CD4-positive, alpha-beta T cell (primary cell): Measurements from ENCODE around the gene PCSK2. TPM values are rescaled to one million over a fixed set of nuclear protein-coding genes. Genes with fewer than 3 reads are reported as not detected.

Experiments
- ATAC-seq: fragments of 200-7000 bp; cut with Tn5 transposase; one replicate; pipeline ENCODE4 v1.10.0; 2022; ENCODE audit warnings: mild to moderate bottlenecking; ENCODE audit not compliant: poor library complexity
- CTCF ChIA-PET: fragments of 350-600 bp; sonication (Branson Sonifier 250); formaldehyde crosslinking; loops from one replicate; lab custom pipeline; 2021; ENCODE audit warnings: antibody characterized with exemption, inconsistent platforms; lab: Charles Lee
- POLR2A ChIA-PET: fragments of 350-600 bp; sonication (Branson Sonifier 250); formaldehyde crosslinking; loops from one replicate; lab custom pipeline; 2021; ENCODE audit warnings: antibody characterized with exemption, inconsistent platforms; lab: Charles Lee
- DNase-seq, 14 experiments: peaks; one replicate each; pipeline ENCODE4 v3.0.0-alpha.2; 2013 to 2020; ENCODE audit warnings: mixed read lengths in 2 of 14
- H3K27ac ChIP-seq, 2 donors: one replicate each; pipeline versions ENCODE4 v1.5.1 to v1.7.0; 2013; ENCODE audit warnings: low read length in 2 of 2, low read depth in 1 of 2, mild to moderate bottlenecking in 1 of 2
- H3K27me3 ChIP-seq, 2 experiments: 1 replicate in 1 of 2; 2 replicates in 1 of 2; pipeline versions ENCODE4 v1.6.1 to v1.7.0; 2013; ENCODE audit warnings: low read length in 2 of 2, control low read depth in 1 of 2, mild to moderate bottlenecking in 1 of 2, moderate library complexity in 1 of 2; ENCODE audit not compliant: insufficient read depth in 2 of 2, control insufficient read depth in 1 of 2
- H3K36me3 ChIP-seq: one replicate; pipeline ENCODE4 v1.6.1; 2013; ENCODE audit warnings: low read length, control low read depth; ENCODE audit not compliant: insufficient read depth
- H3K4me1 ChIP-seq: one replicate; pipeline ENCODE4 v1.6.1; 2013; ENCODE audit warnings: low read length, control low read depth; ENCODE audit not compliant: insufficient read depth
- H3K4me3 ChIP-seq: one replicate; pipeline ENCODE4 v1.5.1; 2013; ENCODE audit warnings: mild to moderate bottlenecking, low read length, moderate library complexity
- H3K9me3 ChIP-seq, 2 experiments: 1 replicate in 1 of 2; 2 replicates in 1 of 2; pipeline versions ENCODE4 v1.6.1 to v1.7.0; 2013; ENCODE audit warnings: low read length in 2 of 2, mild to moderate bottlenecking in 2 of 2, control low read depth in 1 of 2, moderate library complexity in 1 of 2; ENCODE audit not compliant: control insufficient read depth in 1 of 2, insufficient read depth in 1 of 2
- H3K27ac Mint-ChIP-seq: one replicate; pipeline ENCODE4 v1.8.0; 2020; ENCODE audit warnings: mixed read lengths
- H3K27me3 Mint-ChIP-seq: one replicate; pipeline ENCODE4 v1.8.0; 2021; ENCODE audit warnings: mixed read lengths
- H3K36me3 Mint-ChIP-seq: one replicate; pipeline ENCODE4 v1.8.0; 2021; ENCODE audit warnings: low read depth, mixed read lengths
- H3K4me1 Mint-ChIP-seq: one replicate; pipeline ENCODE4 v1.8.0; 2021; ENCODE audit warnings: low read depth, mixed read lengths
- H3K4me3 Mint-ChIP-seq: one replicate; pipeline ENCODE4 v1.8.0; 2020; ENCODE audit warnings: mild to moderate bottlenecking, mixed read lengths
- H3K9me3 Mint-ChIP-seq: one replicate; pipeline ENCODE4 v1.8.0; 2020; ENCODE audit warnings: mixed read lengths
- intact Hi-C, 2 experiments: fragments of 100-400 bp; cut with DNase I in 1 of 2; cut with micrococcal nuclease in 1 of 2; formaldehyde crosslinking; loops; one replicate each; pipeline versions ENCODE4 v1.15.1 to v1.9.0; 2023 to 2025; cut with DNase I, micrococcal nuclease
- total RNA-seq, 174 experiments: library from RNA in 2 of 174; stranded (reverse) in 2 of 174; gene quantifications; one replicate each; pipeline ENCODE4 v1.2.3 and lab custom pipeline; 2021 to 2026
- TF ChIP-seq, protein P1 (sequence below): fragments of 200-600 bp; IDR thresholded peaks from one replicate; pipeline ENCODE4 v1.8.0; 2022; ENCODE audit warnings: antibody characterized with exemption, mild to moderate bottlenecking

The PCSK2 gene
- total RNA-seq, 2 experiments from 2014 or later: not detected

DNA sequence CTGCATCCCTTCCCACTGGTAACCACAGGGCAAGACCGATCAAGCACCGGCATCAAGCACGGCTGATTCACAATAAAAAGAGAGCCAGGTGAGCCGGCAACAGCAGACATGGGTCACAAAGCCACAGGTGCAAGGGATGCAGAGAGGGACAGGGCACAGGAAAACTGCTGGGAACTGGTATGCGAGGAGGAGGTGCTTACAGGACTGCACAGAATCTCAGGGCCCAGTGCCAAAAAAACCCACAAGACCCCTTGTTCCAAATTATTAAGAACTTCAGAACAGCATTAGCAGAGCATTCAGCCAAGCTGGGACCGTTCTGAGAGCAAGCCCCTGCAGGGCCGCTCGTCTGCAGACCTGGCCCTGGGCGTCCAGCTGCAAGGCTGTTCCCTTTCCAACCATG lies 269.0 kb downstream of the PCSK2 start:
- POLR2A ChIA-PET: no interaction called here
- Histone ChIP-seq H3K36me3 (no peaks in the 10 kb centered on the region), H3K4me3 (no peak overlapping the region), H3K27me3 (no peaks in the 10 kb centered on the region), H3K4me1 (no peaks in the 10 kb centered on the region), H3K9me3 (no peaks in the 10 kb centered on the region), H3K27ac (no peak overlapping the region)
- intact Hi-C loops: no loop called here
- Mint-ChIP-seq H3K4me1 (no peaks in the 10 kb centered on the region), H3K27me3 (no peaks in the 10 kb centered on the region), H3K9me3 (no peaks in the 10 kb centered on the region), H3K27ac (no peak overlapping the region), H3K36me3 (no peaks in the 10 kb centered on the region), H3K4me3 (no peak overlapping the region)
- DNase-seq: no peak
- TF ChIP-seq, protein P1, sequence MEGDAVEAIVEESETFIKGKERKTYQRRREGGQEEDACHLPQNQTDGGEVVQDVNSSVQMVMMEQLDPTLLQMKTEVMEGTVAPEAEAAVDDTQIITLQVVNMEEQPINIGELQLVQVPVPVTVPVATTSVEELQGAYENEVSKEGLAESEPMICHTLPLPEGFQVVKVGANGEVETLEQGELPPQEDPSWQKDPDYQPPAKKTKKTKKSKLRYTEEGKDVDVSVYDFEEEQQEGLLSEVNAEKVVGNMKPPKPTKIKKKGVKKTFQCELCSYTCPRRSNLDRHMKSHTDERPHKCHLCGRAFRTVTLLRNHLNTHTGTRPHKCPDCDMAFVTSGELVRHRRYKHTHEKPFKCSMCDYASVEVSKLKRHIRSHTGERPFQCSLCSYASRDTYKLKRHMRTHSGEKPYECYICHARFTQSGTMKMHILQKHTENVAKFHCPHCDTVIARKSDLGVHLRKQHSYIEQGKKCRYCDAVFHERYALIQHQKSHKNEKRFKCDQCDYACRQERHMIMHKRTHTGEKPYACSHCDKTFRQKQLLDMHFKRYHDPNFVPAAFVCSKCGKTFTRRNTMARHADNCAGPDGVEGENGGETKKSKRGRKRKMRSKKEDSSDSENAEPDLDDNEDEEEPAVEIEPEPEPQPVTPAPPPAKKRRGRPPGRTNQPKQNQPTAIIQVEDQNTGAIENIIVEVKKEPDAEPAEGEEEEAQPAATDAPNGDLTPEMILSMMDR: no peak
- CTCF ChIA-PET: no interaction called here
- no peak for ATAC-seq

DNA sequence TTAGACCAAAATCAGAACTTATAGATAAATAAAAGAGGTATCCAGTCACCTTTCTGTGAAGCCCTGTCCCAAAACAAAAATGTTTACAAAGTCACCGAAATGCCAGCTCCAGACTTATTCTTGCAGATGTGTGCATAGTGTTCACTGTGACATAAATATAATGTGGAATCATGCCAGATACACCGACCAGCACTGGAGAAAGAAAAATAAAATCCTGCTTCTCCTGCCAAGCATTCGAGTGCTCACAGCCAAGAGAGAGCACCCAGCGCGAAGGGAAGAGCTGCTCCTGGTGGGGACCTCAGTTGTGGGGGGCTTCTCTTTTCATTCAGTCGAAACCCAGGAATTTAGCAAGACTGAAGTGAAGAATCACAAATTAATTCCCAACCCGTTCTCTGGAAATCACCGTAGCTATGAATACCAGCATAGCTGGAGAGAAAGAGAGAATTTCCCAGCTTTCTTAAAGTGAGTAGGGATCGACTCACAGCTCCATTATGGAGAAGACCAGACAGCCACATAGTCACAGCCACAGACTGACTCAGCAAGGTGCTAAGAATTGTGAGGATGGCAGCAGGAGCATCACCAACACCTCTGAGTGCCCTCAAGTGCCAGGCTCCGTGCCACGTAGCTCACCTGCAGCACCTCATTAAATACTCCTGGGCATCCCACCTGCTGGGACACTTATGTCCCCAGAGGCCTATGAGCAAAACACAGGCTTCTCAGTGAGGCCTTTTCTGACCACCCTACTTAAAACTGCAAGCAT lies 271.2 kb downstream of the PCSK2 start:
- ATAC-seq (no peak), DNase-seq (no peak)
- TF ChIP-seq, protein P1: no peak
- Mint-ChIP-seq H3K4me1 (no peaks in the 10 kb centered on the region), H3K36me3 (no peaks in the 10 kb centered on the region), H3K27ac (no peak overlapping the region), H3K27me3 (no peaks in the 10 kb centered on the region), H3K9me3 (no peaks in the 10 kb centered on the region), H3K4me3 (no peak overlapping the region)
- ChIA-PET POLR2A (no interaction called here), CTCF (no interaction called here)
- H3K4me1 ChIP-seq: no peaks in the 10 kb centered on the region
- intact Hi-C loops: no loop called here
- H3K9me3 ChIP-seq: no peaks in the 10 kb centered on the region
- no peaks in the 10 kb centered on the region for H3K36me3 ChIP-seq
- H3K27me3 ChIP-seq: no peaks in the 10 kb centered on the region
- H3K27ac ChIP-seq: no peak overlapping the region
- H3K4me3 ChIP-seq: no peak overlapping the region

DNA sequence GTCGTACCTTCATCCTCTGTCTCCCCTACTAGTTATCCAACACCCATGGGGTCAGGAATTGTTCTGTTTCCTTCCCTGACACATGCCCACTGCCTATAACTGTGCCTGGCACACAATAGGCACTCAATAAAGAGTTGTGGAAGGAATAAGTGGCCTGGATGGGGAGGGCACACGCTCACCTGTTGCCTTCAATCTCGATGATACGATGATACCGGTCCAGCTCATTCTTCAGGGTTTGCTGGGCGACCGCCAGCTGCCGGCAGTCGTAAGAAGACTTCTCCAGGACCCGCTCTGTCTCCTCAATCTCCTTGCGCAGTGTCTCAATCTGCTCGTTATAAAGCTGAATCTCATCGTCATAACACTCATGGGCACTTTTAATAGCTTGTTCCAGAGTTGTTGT lies 271.8 kb downstream of the PCSK2 start:
- H3K27ac ChIP-seq: no peak overlapping the region
- Mint-ChIP-seq H3K36me3 (no peaks in the 10 kb centered on the region), H3K9me3 (no peaks in the 10 kb centered on the region), H3K4me1 (peaks cover 5% of the 10 kb centered on the region), H3K27ac (no peak overlapping the region), H3K27me3 (no peaks in the 10 kb centered on the region), H3K4me3 (no peak overlapping the region)
- intact Hi-C loops: no loop called here
- ChIA-PET POLR2A (interaction anchor here (0.6 kb wide), 1 partner anchor 186 kb away, joined by 3 read pairs; no protein-coding TSS in a partner anchor), CTCF (no interaction called here)
- H3K36me3 ChIP-seq: no peaks in the 10 kb centered on the region
- H3K9me3 ChIP-seq: no peaks in the 10 kb centered on the region
- DNase-seq (no peak), ATAC-seq (no peak)
- TF ChIP-seq, protein P1: no peak
- no peaks in the 10 kb centered on the region for H3K27me3 ChIP-seq
- H3K4me3 ChIP-seq: no peak overlapping the region
- H3K4me1 ChIP-seq: peaks cover 5% of the 10 kb centered on the region
